ENCODE data around the gene CFAP65. TPM values are rescaled to one million over a fixed set of nuclear protein-coding genes. Genes with fewer than 3 reads are reported as not detected.

Gene CFAP65
- total and polyA plus RNA-seq, 9 of the 15 experiments (the other 6 are each of a cell fraction or from before 2014, with no cell fraction given): not detected

DNA sequence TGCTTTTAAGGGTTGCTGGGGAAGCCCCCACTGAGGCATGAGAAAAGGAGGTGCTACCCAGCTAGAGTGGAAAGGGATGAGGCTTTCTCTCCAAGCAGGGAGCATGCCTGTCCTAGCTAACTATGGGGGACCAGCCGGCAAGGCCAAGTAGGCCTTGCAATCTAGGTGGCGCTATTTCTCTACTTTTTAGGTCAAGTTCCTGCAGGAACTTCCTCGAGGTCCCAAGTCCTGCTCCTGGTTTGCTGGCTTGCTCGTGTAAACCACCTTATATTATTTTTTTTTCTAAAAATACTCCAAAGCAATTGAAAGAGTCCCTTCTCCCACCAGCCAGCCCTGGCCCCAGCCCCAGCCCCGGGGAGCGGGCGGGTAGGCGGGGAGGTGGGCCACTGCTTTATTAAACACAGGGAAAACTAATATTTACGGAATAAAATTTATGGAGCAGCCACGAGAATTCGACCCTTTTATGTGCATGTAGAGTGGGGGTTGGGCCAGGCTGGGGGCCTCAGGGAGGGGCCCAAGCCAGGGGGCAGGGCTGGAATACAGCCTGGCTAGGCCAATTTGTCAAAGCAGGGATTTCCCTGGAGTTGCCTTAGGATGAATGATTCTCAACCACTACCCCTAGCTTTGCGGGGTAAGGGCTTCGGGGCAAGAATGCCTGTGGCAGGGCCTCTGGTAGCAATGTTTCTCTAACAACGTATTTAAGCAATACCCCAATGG is 32.3 kb upstream of the CFAP65 start (continued):
- TF ChIP-seq, protein P1, sequence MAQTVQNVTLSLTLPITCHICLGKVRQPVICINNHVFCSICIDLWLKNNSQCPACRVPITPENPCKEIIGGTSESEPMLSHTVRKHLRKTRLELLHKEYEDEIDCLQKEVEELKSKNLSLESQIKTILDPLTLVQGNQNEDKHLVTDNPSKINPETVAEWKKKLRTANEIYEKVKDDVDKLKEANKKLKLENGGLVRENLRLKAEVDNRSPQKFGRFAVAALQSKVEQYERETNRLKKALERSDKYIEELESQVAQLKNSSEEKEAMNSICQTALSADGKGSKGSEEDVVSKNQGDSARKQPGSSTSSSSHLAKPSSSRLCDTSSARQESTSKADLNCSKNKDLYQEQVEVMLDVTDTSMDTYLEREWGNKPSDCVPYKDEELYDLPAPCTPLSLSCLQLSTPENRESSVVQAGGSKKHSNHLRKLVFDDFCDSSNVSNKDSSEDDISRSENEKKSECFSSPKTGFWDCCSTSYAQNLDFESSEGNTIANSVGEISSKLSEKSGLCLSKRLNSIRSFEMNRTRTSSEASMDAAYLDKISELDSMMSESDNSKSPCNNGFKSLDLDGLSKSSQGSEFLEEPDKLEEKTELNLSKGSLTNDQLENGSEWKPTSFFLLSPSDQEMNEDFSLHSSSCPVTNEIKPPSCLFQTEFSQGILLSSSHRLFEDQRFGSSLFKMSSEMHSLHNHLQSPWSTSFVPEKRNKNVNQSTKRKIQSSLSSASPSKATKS (CRISPR knock-in tag; IDR thresholded peaks at IDR 0.05): no peak
- no peak for TF ChIP-seq TEAD4 (IDR thresholded peaks at IDR 0.05; ENCODE audit: low read length)
- TF ChIP-seq TEAD4 (CRISPR knock-in tag; IDR thresholded peaks at IDR 0.05; ENCODE audit: borderline replicate concordance): no peak
- peak; percentile 47 to 68 for TF ChIP-seq RAD21 (CRISPR knock-in tag; conservative IDR thresholded peaks at IDR 0.05 in 1 of 2, IDR thresholded peaks at IDR 0.05 in 1 of 2)
- TF ChIP-seq ZNF77 (CRISPR knock-in tag; IDR thresholded peaks at IDR 0.05): no peak
- peak; percentile 40 for TF ChIP-seq SMC3 (conservative IDR thresholded peaks at IDR 0.05; ENCODE audit: insufficient read depth, low read depth, low read length)
- no peak for TF ChIP-seq DMBX1 (CRISPR knock-in tag; IDR thresholded peaks at IDR 0.05; ENCODE audit: borderline replicate concordance)
- no peak for TF ChIP-seq CBX2 (IDR thresholded peaks at IDR 0.05; ENCODE audit: insufficient read depth, low read length, poor library complexity, severe bottlenecking)
- TF ChIP-seq, protein P2, sequence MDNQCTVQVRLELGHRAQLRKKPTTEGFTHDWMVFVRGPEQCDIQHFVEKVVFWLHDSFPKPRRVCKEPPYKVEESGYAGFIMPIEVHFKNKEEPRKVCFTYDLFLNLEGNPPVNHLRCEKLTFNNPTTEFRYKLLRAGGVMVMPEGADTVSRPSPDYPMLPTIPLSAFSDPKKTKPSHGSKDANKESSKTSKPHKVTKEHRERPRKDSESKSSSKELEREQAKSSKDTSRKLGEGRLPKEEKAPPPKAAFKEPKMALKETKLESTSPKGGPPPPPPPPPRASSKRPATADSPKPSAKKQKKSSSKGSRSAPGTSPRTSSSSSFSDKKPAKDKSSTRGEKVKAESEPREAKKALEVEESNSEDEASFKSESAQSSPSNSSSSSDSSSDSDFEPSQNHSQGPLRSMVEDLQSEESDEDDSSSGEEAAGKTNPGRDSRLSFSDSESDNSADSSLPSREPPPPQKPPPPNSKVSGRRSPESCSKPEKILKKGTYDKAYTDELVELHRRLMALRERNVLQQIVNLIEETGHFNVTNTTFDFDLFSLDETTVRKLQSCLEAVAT (IDR thresholded peaks at IDR 0.05): no peak
- TF ChIP-seq CBFB (CRISPR knock-in tag; IDR thresholded peaks at IDR 0.05): no peak

Data from K562 (cell line).